SK-N-SH treated with all-trans-retinoic acid at 6 μM for 48 hours (cell line): ENCODE measurements around the gene GDI2.

Experiments used
- CSDC2 ChIP-seq: fragments of 250-450 bp; sonication (Bioruptor Pico); IDR thresholded peaks from 2 replicates; pipeline ENCODE4 v1.5.0; 2020; ENCODE audit warnings: mild to moderate bottlenecking, moderate library complexity
- CSRNP3 ChIP-seq: fragments of 250-450 bp; sonication (Bioruptor Pico); IDR thresholded peaks from 2 replicates; pipeline ENCODE4 v1.5.1; 2021; ENCODE audit warnings: mild to moderate bottlenecking, moderate library complexity
- ISL1 ChIP-seq: fragments of 250-450 bp; sonication (Bioruptor Pico); IDR thresholded peaks from 2 replicates; pipeline ENCODE4 v2.1.2; 2022; ENCODE audit warnings: mild to moderate bottlenecking, moderate library complexity
- PATZ1 ChIP-seq: fragments of 250-450 bp; sonication (Bioruptor Pico); IDR thresholded peaks from 2 replicates; pipeline ENCODE4 v1.8.0; 2020; ENCODE audit warnings: mild to moderate bottlenecking, moderate library complexity, borderline replicate concordance
- ZFP3 ChIP-seq: fragments of 250-450 bp; sonication (Bioruptor Pico); IDR thresholded peaks from 2 replicates; pipeline ENCODE4 v1.5.0; 2020; ENCODE audit warnings: mild to moderate bottlenecking, moderate library complexity
- TF ChIP-seq, protein P1 (sequence below): fragments of 250-450 bp; sonication (Bioruptor Pico); IDR thresholded peaks from 2 replicates; pipeline ENCODE4 v1.5.1; 2020; ENCODE audit warnings: low read depth, mild to moderate bottlenecking, moderate library complexity

DNA sequence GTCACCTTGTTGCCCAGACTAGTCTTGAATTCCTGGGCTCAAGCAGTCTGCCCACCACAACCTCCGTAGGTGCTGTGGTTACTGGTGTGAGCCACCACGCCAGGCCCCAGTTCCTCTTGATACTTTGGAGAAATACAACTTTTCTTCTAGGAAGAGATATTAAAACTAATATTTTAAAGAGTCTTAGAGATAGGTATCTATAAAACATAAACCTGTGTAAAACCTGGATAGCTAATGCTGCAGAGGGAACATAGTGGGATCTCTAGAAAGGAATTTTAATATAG is 4.8 kb upstream of the GDI2 start:
- TF ChIP-seq PATZ1 (CRISPR knock-in tag) (no peak), ISL1 (no peak), CSRNP3 (CRISPR knock-in tag) (no peak), CSDC2 (CRISPR knock-in tag) (no peak), ZFP3 (CRISPR knock-in tag) (no peak)
- TF ChIP-seq, protein P1, sequence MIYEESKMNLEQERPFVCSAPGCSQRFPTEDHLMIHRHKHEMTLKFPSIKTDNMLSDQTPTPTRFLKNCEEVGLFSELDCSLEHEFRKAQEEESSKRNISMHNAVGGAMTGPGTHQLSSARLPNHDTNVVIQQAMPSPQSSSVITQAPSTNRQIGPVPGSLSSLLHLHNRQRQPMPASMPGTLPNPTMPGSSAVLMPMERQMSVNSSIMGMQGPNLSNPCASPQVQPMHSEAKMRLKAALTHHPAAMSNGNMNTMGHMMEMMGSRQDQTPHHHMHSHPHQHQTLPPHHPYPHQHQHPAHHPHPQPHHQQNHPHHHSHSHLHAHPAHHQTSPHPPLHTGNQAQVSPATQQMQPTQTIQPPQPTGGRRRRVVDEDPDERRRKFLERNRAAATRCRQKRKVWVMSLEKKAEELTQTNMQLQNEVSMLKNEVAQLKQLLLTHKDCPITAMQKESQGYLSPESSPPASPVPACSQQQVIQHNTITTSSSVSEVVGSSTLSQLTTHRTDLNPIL: no peak
